ENCODE results near the gene SELENOF.

- TF ChIP-seq POLR2A (IDR thresholded peaks at IDR 0.05; ENCODE audit: low read depth, low read length) (no peak), POLR2AphosphoS5 (IDR thresholded peaks at IDR 0.05; ENCODE audit: low read depth, low read length) (no peak), TAF1 (IDR thresholded peaks at IDR 0.05; ENCODE audit: borderline replicate concordance, low read depth, low read length) (no peak)
These were observed 41.8 kb downstream of the SELENOF start for GRCh38 chr1:86872086-86872485.

Measured in GM12892 (cell line).